Hepatocyte (in vitro differentiated cells): ENCODE data around the gene SPTBN2. TPM values are rescaled to one million over a fixed set of nuclear protein-coding genes. Genes with fewer than 3 reads are reported as not detected.
A peak's percentile ranks its signal among the peaks of the same experiment; 100 is the strongest.

Experiments used
- DNase-seq: peaks from one replicate; pipeline ENCODE4 v3.0.0-alpha.2; 2016; ENCODE audit warnings: low spot score
- H2AFZ ChIP-seq: fragments of 200-600 bp; sonication (generic); 2 replicates; pipeline ENCODE4 v1.6.0; 2016; ENCODE audit warnings: antibody characterized with exemption, mild to moderate bottlenecking
- H3K27ac ChIP-seq: fragments of 200-600 bp; sonication (generic); 2 replicates; pipeline ENCODE4 v1.5.1; 2016; ENCODE audit warnings: mild to moderate bottlenecking
- H3K27me3 ChIP-seq: fragments of 200-600 bp; sonication (generic); 2 replicates; pipeline ENCODE4 v1.6.1; 2016
- H3K36me3 ChIP-seq: fragments of 200-600 bp; sonication (generic); replicated peaks from 2 replicates; pipeline ENCODE4 v1.5.1; 2016; ENCODE audit warnings: low read depth; ENCODE audit not compliant: insufficient read depth
- H3K4me1 ChIP-seq: fragments of 200-600 bp; sonication (generic); 2 replicates; pipeline ENCODE4 v1.5.1; 2016; ENCODE audit warnings: mild to moderate bottlenecking, moderate library complexity; ENCODE audit not compliant: insufficient read depth
- H3K4me2 ChIP-seq: fragments of 200-600 bp; sonication (generic); 2 replicates; pipeline ENCODE4 v1.6.0; 2016
- H3K4me3 ChIP-seq: fragments of 200-600 bp; sonication (generic); 2 replicates; pipeline ENCODE4 v1.5.1; 2016; ENCODE audit warnings: mild to moderate bottlenecking
- H3K79me2 ChIP-seq: fragments of 200-600 bp; sonication (generic); 2 replicates; pipeline ENCODE4 v1.6.0; 2017; ENCODE audit warnings: mild to moderate bottlenecking
- H3K9me2 ChIP-seq: fragments of 200-600 bp; sonication (generic); replicated peaks from 2 replicates; pipeline ENCODE4 v1.6.0; 2017; ENCODE audit warnings: mild to moderate bottlenecking; ENCODE audit not compliant: insufficient read depth
- H3K9me3 ChIP-seq: fragments of 200-600 bp; sonication (generic); 2 replicates; pipeline ENCODE4 v1.5.1; 2016; ENCODE audit warnings: low read depth, mild to moderate bottlenecking
- H4K20me1 ChIP-seq: fragments of 200-600 bp; sonication (generic); 2 replicates; pipeline ENCODE4 v1.6.0; 2016; ENCODE audit warnings: mild to moderate bottlenecking; ENCODE audit not compliant: insufficient read depth, poor library complexity, severe bottlenecking
- EZH2 ChIP-seq: fragments of 200-600 bp; sonication (generic); IDR thresholded peaks from 2 replicates; pipeline ENCODE4 v1.6.1; 2016; ENCODE audit warnings: antibody characterized with exemption, mild to moderate bottlenecking, borderline replicate concordance
- EZH2phosphoT487 ChIP-seq: fragments of 200-600 bp; sonication (generic); IDR thresholded peaks from one replicate; pipeline ENCODE4 v1.6.1; 2018; ENCODE audit warnings: antibody characterized with exemption, mild to moderate bottlenecking, low read depth, moderate library complexity; ENCODE audit not compliant: unreplicated experiment, severe bottlenecking
- WGBS: methylation state at CpG from one replicate; pipeline ENCODE4 v1.1.6; 2016; ENCODE audit warnings: low lambda C conversion rate; ENCODE audit errors: missing lambda C conversion rate; 5-methylcytosine and 5-hydroxymethylcytosine counted together
- polyA plus RNA-seq: library from polyadenylated mRNA; unstranded; fragments of >200 nt; fragmentation: Nextera tagmentation; extraction: Ambion mirVana; gene quantifications from 2 replicates; pipeline ENCODE4 v1.2.1, GENCODE V29; 2016
- total RNA-seq: library from RNA; depleted of rRNA; stranded (reverse); fragments of >200 nt; gene quantifications from 2 replicates; pipeline ENCODE4 v1.2.3, GENCODE V29; 2014
- TF ChIP-seq, protein P1 (sequence below): fragments of 200-600 bp; sonication (generic); IDR thresholded peaks from 2 replicates; pipeline ENCODE4 v1.5.1; 2016; ENCODE audit warnings: antibody characterized with exemption, mild to moderate bottlenecking; ENCODE audit not compliant: poor library complexity

The SPTBN2 gene
- total and polyA plus RNA-seq, 2 experiments from 2014 or later = 152 to 177 TPM

DNA sequence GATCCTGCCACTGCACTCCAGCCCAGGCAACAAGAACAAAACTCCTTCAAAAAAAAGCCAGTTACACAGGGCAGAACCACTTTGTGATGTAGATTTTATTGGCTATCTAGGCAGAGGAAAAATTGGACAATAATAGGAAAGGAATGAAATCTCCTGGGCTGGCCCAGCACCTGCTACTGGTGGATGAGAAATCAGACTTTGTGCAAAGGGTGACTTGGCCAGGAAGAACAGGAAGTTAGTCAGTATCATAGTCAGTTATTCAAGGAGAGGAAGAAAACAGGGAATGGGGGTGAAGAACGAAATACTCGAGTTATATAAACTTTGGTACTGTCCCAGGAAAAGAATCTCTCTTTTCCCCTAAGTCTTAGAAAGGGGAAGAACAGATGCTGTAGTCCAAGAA lies 11.0 kb upstream of the SPTBN2 start:
- Histone ChIP-seq H3K4me2 (no peak overlapping the region), H3K27me3 (no peaks in the 10 kb centered on the region), H3K9me3 (no peaks in the 10 kb centered on the region), H2AFZ (no peak overlapping the region), H3K36me3 (no peaks in the 10 kb centered on the region), H3K27ac (no peak overlapping the region), H3K4me3 (no peak overlapping the region), H3K9me2 (no peaks in the 10 kb centered on the region), H4K20me1 (no peaks in the 10 kb centered on the region), H3K79me2 (no peaks in the 10 kb centered on the region), H3K4me1 (no peaks in the 10 kb centered on the region)
- no peak for TF ChIP-seq EZH2phosphoT487
- DNase-seq = no peak
- 93% methylated on average over 2 of the region's 2 CpGs for WGBS

DNA sequence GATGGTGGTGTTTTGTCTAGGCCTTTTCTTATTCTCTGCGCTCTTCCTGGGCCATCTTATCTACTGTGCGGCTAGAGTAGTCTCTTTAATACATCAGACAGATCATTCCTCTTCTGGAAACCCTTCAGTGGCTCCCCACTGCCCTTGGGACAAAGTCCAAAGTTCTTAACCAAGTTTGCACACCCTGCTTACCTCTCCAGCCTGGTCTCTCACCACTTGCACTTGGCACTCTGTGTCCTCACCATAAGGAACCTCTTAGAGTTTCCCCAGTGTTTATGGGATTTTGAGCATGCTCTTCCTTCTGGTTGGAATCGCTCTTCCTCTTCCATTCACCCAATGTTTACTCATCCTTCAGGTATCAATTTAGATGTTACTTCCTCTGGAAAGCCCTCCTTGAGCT lies 5.2 kb upstream of the SPTBN2 start:
- TF ChIP-seq EZH2 (no peak), EZH2phosphoT487 (no peak)
- TF ChIP-seq, protein P1, sequence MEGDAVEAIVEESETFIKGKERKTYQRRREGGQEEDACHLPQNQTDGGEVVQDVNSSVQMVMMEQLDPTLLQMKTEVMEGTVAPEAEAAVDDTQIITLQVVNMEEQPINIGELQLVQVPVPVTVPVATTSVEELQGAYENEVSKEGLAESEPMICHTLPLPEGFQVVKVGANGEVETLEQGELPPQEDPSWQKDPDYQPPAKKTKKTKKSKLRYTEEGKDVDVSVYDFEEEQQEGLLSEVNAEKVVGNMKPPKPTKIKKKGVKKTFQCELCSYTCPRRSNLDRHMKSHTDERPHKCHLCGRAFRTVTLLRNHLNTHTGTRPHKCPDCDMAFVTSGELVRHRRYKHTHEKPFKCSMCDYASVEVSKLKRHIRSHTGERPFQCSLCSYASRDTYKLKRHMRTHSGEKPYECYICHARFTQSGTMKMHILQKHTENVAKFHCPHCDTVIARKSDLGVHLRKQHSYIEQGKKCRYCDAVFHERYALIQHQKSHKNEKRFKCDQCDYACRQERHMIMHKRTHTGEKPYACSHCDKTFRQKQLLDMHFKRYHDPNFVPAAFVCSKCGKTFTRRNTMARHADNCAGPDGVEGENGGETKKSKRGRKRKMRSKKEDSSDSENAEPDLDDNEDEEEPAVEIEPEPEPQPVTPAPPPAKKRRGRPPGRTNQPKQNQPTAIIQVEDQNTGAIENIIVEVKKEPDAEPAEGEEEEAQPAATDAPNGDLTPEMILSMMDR = no peak
- no peak overlapping the region for H3K4me2 ChIP-seq
- WGBS = 92% methylated on average over 3 of the region's 3 CpGs
- H3K27me3 ChIP-seq = peaks cover 9% of the 10 kb centered on the region
- H3K4me3 ChIP-seq = no peak overlapping the region
- no peak for DNase-seq
- no peaks in the 10 kb centered on the region for H3K79me2 ChIP-seq
- no peak overlapping the region for H2AFZ ChIP-seq
- H3K36me3 ChIP-seq = no peaks in the 10 kb centered on the region
- H3K4me1 ChIP-seq = no peaks in the 10 kb centered on the region
- H3K9me2 ChIP-seq = no peaks in the 10 kb centered on the region
- H4K20me1 ChIP-seq = no peaks in the 10 kb centered on the region
- no peaks in the 10 kb centered on the region for H3K9me3 ChIP-seq
- H3K27ac ChIP-seq = no peak overlapping the region

DNA sequence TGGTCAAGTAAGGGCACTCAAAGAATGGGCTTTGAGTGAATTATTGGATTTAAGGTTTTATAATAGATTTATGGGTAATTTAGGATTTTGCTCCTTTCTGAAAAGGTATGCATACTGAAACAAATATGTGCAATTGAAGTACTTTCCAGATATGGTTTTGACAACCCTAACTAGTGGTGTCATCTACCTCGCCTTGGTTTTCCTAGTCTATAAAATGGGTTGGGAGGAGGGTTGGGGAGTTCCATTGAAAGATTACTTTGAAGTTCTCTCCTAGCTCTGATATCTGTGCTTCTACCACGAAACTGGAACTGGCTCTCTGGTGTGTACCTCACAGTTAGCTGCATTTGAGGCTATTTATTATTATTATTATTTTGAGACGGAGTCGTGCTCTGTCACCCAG lies 431 bp upstream of the SPTBN2 start:
- no peak overlapping the region for H3K4me3 ChIP-seq
- no peaks in the 10 kb centered on the region for H4K20me1 ChIP-seq
- H3K79me2 ChIP-seq = peaks cover 27% of the 10 kb centered on the region
- H3K27me3 ChIP-seq = peaks cover 9% of the 10 kb centered on the region
- TF ChIP-seq, protein P1 = no peak
- TF ChIP-seq EZH2phosphoT487 (no peak), EZH2 (no peak)
- H3K9me2 ChIP-seq = no peaks in the 10 kb centered on the region
- H3K4me1 ChIP-seq = peaks cover 6% of the 10 kb centered on the region
- H3K36me3 ChIP-seq = no peaks in the 10 kb centered on the region
- WGBS = 94% methylated on average over 4 of the region's 4 CpGs
- DNase-seq = no peak
- no peak overlapping the region for H3K27ac ChIP-seq
- H3K4me2 ChIP-seq = peak overlapping the region; percentile 95
- H3K9me3 ChIP-seq = no peaks in the 10 kb centered on the region
- no peak overlapping the region for H2AFZ ChIP-seq

DNA sequence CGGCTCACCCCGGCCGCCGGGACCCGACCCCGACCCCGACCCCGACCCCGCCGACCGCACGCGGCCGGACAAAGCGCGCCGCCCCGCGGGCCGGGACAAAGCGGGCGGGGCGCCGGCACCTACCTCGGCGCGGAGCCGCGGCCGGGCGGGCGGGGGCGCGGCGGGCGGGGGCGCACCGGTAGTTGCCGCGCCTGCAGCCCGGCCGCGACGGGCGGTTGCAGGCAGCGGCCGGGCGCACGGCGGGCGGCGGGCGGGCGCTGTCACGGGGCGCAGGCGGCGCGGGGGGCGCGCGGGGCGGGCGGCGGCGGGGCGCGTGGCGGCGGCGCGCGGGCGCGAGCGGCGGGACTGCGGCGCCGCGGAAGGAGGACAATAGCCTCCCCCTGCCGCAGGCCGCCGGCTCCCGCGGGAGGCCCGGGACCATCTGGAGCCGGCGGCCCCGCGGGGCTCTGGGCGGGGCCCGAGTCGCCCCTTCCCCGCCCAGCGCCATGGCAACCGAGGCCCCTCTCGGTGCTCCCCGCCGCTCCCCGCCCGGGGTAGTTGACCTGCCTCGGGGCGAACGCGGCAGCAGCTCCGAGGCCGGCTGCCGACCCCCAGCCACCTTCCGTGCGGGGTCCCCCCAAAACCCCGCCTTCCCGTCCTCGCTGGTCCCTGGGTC lies 851 bp downstream of the SPTBN2 start:
- Histone ChIP-seq H3K9me2 (no peaks in the 10 kb centered on the region), H3K9me3 (no peaks in the 10 kb centered on the region), H3K4me3 (peak overlapping the region; percentile 39), H3K27ac (peak overlapping the region; percentile 25), H4K20me1 (no peaks in the 10 kb centered on the region), H3K4me2 (peak overlapping the region; percentile 97), H3K79me2 (peaks cover 33% of the 10 kb centered on the region), H3K36me3 (no peaks in the 10 kb centered on the region), H3K27me3 (peaks cover 9% of the 10 kb centered on the region), H3K4me1 (peaks cover 9% of the 10 kb centered on the region), H2AFZ (peak overlapping the region; percentile 81)
- WGBS = 0% methylated on average over 7 of the region's 114 CpGs
- peak; percentile 34 for DNase-seq
- TF ChIP-seq EZH2phosphoT487 (no peak), EZH2 (no peak)
- TF ChIP-seq, protein P1 = no peak
